Smooth muscle cell (in vitro differentiated cells): ENCODE results near the gene CORO2A. TPM values are rescaled to one million over a fixed set of nuclear protein-coding genes. Genes with fewer than 3 reads are reported as not detected.

Experiments
- DNase-seq: peaks from one replicate; lab custom pipeline; 2025; ENCODE audit not compliant: unreplicated experiment; lab: John Stamatoyannopoulos, UW
- H2AFZ ChIP-seq: fragments of 200-600 bp; sonication (generic); 2 replicates; pipeline ENCODE4 v1.6.0; 2016; ENCODE audit warnings: antibody characterized with exemption, low read depth, mild to moderate bottlenecking
- H3F3A ChIP-seq: fragments of 200-600 bp; sonication (generic); 2 replicates; pipeline ENCODE4 v1.6.0; 2017; ENCODE audit warnings: antibody characterized with exemption, low read depth
- H3K27ac ChIP-seq: fragments of 200-600 bp; sonication (generic); 2 replicates; pipeline ENCODE4 v1.5.1; 2016; ENCODE audit warnings: low read depth, mild to moderate bottlenecking
- H3K27me3 ChIP-seq: fragments of 200-600 bp; sonication (generic); 2 replicates; pipeline ENCODE4 v1.6.1; 2016; ENCODE audit warnings: low read depth, mild to moderate bottlenecking
- H3K36me3 ChIP-seq: fragments of 200-600 bp; sonication (generic); 2 replicates; pipeline ENCODE4 v1.5.1; 2016; ENCODE audit warnings: low read depth
- H3K4me1 ChIP-seq: fragments of 200-600 bp; sonication (generic); 2 replicates; pipeline ENCODE4 v1.5.1; 2016; ENCODE audit warnings: low read depth
- H3K4me2 ChIP-seq: fragments of 200-600 bp; sonication (generic); 2 replicates; pipeline ENCODE4 v1.6.0; 2016; ENCODE audit warnings: mild to moderate bottlenecking
- H3K4me3 ChIP-seq: fragments of 200-600 bp; sonication (generic); 2 replicates; pipeline ENCODE4 v1.5.1; 2016; ENCODE audit warnings: mild to moderate bottlenecking
- H3K79me2 ChIP-seq: fragments of 200-600 bp; sonication (generic); 2 replicates; pipeline ENCODE4 v1.6.0; 2016; ENCODE audit warnings: low read depth, mild to moderate bottlenecking
- H3K9ac ChIP-seq: fragments of 200-600 bp; sonication (generic); 2 replicates; pipeline ENCODE4 v1.6.0; 2016; ENCODE audit warnings: low read depth
- H3K9me3 ChIP-seq: fragments of 200-600 bp; sonication (generic); replicated peaks from 2 replicates; pipeline ENCODE4 v1.5.1; 2016; ENCODE audit warnings: low read depth
- H4K20me1 ChIP-seq: fragments of 200-600 bp; sonication (generic); 2 replicates; pipeline ENCODE4 v1.6.0; 2016; ENCODE audit warnings: low read depth
- CTCF ChIP-seq: fragments of 200-600 bp; sonication (generic); IDR thresholded peaks from 2 replicates; pipeline ENCODE4 v1.5.1; 2017; ENCODE audit warnings: borderline replicate concordance, mild to moderate bottlenecking, antibody characterized with exemption; ENCODE audit not compliant: insufficient read depth, poor library complexity, severe bottlenecking
- WGBS: methylation state at CpG from one replicate; pipeline ENCODE4 v1.1.7; 2016; ENCODE audit warnings: low lambda C conversion rate; 5-methylcytosine and 5-hydroxymethylcytosine counted together
- polyA plus RNA-seq: library from polyadenylated mRNA; unstranded; fragments of >200 nt; fragmentation: Nextera tagmentation; extraction: Ambion mirVana; gene quantifications from 2 replicates; pipeline ENCODE4 v1.2.1, GENCODE V29; 2016
- total RNA-seq: library from RNA; depleted of rRNA; stranded (reverse); fragments of >200 nt; gene quantifications from 2 replicates; pipeline ENCODE4 v1.2.3, GENCODE V29; 2014

Gene CORO2A
- total and polyA plus RNA-seq, 2 experiments from 2014 or later, result 4.7 to 5.8 TPM

- H3K4me1 ChIP-seq, result peaks cover 6% of the 10 kb centered on the region
- no peaks in the 10 kb centered on the region for H3F3A ChIP-seq
- no peaks in the 10 kb centered on the region for H3K36me3 ChIP-seq
- TF ChIP-seq CTCF, result no peak
- WGBS, result 94% methylated on average over 2 of the region's 2 CpGs
- DNase-seq, result no peak
- H3K4me3 ChIP-seq, result no peak overlapping the region
- H3K27ac ChIP-seq, result no peak overlapping the region
- no peaks in the 10 kb centered on the region for H4K20me1 ChIP-seq
- H3K4me2 ChIP-seq, result no peak overlapping the region
- H2AFZ ChIP-seq, result no peak overlapping the region
- H3K9ac ChIP-seq, result no peak overlapping the region
- H3K9me3 ChIP-seq, result no peaks in the 10 kb centered on the region
- no peaks in the 10 kb centered on the region for H3K27me3 ChIP-seq
- no peaks in the 10 kb centered on the region for H3K79me2 ChIP-seq
These were observed 24.8 kb upstream of the CORO2A start for GRCh38 chr9:98217255-98217654.

DNA sequence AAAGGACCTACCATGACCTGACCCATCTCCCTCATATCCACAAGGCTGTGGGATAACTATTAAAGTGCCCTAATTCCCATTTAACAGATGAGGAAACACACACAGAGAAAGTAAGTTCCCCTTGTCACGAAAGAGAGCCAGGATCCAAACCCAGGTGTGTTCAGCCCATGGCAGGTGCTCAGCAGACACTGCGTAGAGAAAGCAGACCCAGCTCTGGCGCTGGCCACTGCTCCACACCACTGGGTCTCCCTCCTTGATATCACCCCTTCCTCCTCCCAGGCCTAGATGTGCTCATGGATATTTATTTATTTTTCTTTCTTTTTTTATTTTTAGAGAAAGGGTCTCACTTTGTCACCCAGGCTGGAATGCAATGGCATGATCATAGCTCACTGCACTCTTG is 24.0 kb upstream of the CORO2A start:
- 95% methylated on average over 3 of the region's 3 CpGs for WGBS
- Histone ChIP-seq H4K20me1 (no peaks in the 10 kb centered on the region), H3K36me3 (no peaks in the 10 kb centered on the region), H2AFZ (no peak overlapping the region), H3K9ac (no peak overlapping the region), H3K4me3 (no peak overlapping the region), H3K4me1 (peaks cover 6% of the 10 kb centered on the region), H3F3A (no peaks in the 10 kb centered on the region), H3K79me2 (no peaks in the 10 kb centered on the region), H3K27ac (no peak overlapping the region), H3K4me2 (no peak overlapping the region), H3K9me3 (no peaks in the 10 kb centered on the region), H3K27me3 (no peaks in the 10 kb centered on the region)
- no peak for TF ChIP-seq CTCF
- DNase-seq, result no peak

DNA sequence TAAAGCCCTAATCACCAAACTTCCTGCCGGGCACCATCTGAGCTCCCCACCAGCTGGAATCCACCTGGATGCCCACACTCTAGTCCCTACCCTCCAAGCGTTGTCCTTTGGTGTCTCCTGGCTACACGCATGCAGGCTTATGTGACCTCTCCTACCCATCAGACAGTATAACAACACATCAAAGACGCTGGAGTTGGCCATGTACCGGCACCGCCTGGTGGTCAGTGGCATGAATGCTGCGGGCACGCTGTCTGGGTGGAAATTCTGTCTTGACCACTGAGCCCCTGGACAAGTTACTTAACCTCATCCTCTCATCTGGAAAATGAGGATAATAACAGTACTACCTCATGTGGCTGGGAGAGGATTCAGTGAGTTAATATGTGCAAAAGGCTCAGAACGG is 23.4 kb upstream of the CORO2A start:
- Histone ChIP-seq H3F3A (no peaks in the 10 kb centered on the region), H4K20me1 (no peaks in the 10 kb centered on the region), H2AFZ (no peak overlapping the region), H3K27me3 (no peaks in the 10 kb centered on the region), H3K9me3 (no peaks in the 10 kb centered on the region), H3K79me2 (no peaks in the 10 kb centered on the region), H3K4me1 (peaks cover 6% of the 10 kb centered on the region), H3K9ac (no peak overlapping the region), H3K4me2 (no peak overlapping the region), H3K27ac (no peak overlapping the region), H3K4me3 (no peak overlapping the region), H3K36me3 (no peaks in the 10 kb centered on the region)
- WGBS, result 92% methylated on average over 9 of the region's 9 CpGs
- peak; percentile 15 for TF ChIP-seq CTCF
- DNase-seq, result no peak

DNA sequence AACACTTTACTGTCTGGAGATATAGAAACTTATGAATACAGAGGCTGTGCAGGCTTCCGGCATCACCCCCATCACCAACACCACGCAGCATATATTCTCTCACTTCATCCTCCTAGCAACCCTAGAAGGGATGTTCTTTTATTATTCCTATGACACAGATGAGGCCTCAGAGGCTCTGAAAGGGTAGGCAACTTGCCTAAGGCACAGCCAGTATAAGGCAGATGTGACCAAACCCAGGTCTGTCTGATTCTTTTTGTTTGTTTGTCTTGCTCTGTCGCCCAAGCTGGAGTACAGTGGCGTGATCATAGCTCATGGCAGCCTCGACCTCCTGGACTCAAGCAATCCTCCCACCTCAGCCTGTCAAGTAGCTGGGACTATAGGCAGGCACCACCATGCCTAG is 22.8 kb upstream of the CORO2A start:
- Histone ChIP-seq H4K20me1 (no peaks in the 10 kb centered on the region), H3K36me3 (no peaks in the 10 kb centered on the region), H3K4me3 (no peak overlapping the region), H3K79me2 (no peaks in the 10 kb centered on the region), H3K27ac (no peak overlapping the region), H3K9ac (no peak overlapping the region), H3K4me2 (no peak overlapping the region), H3K9me3 (no peaks in the 10 kb centered on the region), H3F3A (no peaks in the 10 kb centered on the region), H2AFZ (no peak overlapping the region), H3K27me3 (no peaks in the 10 kb centered on the region), H3K4me1 (peaks cover 6% of the 10 kb centered on the region)
- no peak for DNase-seq
- no peak for TF ChIP-seq CTCF
- WGBS, result 96% methylated on average over 5 of the region's 5 CpGs
